ENCODE results near the gene LRRTM4. TPM values are rescaled to one million over a fixed set of nuclear protein-coding genes. Genes with fewer than 3 reads are reported as not detected.
"Not testable (repeated sequence)": the region's sequence is repeated elsewhere in the genome, so short reads cannot be mapped to it uniquely, and the experiment has no call there.

The LRRTM4 gene
- total RNA-seq, 1 experiment from 2014 or later: 12.0 TPM

DNA sequence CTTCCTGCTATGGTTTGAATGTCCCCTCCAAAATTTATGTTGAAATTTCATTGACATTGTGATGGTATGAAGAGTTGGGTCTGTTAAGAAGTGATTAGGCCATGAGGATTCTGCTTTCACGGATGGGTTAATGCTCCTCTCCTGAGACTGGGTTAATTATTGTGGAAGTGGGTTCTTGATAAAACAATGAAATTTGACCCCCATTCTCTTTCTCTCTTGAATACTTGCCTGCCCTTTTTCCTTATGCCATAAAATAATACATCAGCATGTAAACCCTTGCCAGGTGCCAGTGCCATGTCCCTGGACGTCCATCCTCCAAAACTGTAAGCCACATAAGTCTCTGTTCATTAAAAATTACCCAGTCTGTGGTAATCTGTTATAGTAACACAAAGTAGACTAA, 352.8 kb downstream of the LRRTM4 start:
- no peak overlapping the region for H2AFZ ChIP-seq (ENCODE audit: low read length)
- no peak overlapping the region for H2BK20ac ChIP-seq (ENCODE audit: low read depth, low read length, poor library complexity, severe bottlenecking)
- H3K23ac ChIP-seq (ENCODE audit: insufficient read length, low read depth, low read length): no peak overlapping the region
- H3T11ph ChIP-seq (ENCODE audit: low read length): no peak overlapping the region
- H3K4me1 Mint-ChIP-seq: no peaks in the 10 kb centered on the region
- no peak overlapping the region for H3K14ac ChIP-seq (ENCODE audit: insufficient read depth, low read length)
- H3K9me3 ChIP-seq (ENCODE audit: control insufficient read depth, low read depth, low read length): no peaks in the 10 kb centered on the region
- H3K27ac ChIP-seq (ENCODE audit: insufficient read length, low read depth, low read length): no peak overlapping the region
- H2BK5ac ChIP-seq (ENCODE audit: insufficient read length, low read length): no peak overlapping the region
- no peaks in the 10 kb centered on the region for H3K79me2 ChIP-seq (ENCODE audit: insufficient read depth, low read length)
- H3K9ac ChIP-seq (ENCODE audit: extremely low read depth, insufficient read length, low read length): no peak overlapping the region
- no peak overlapping the region for H3K18ac ChIP-seq (ENCODE audit: insufficient read length, low read depth, low read length)
- H2AK5ac ChIP-seq (ENCODE audit: insufficient read length, low read length): no peak overlapping the region
- H2BK15ac ChIP-seq (ENCODE audit: low read depth, low read length): no peak overlapping the region
- peaks cover 12 to 26% (median 22%) of the 10 kb centered on the region in 3 experiments; a peak in 6 of 7 replicates for H3K36me3 Mint-ChIP-seq (ENCODE audit: insufficient read depth in 1 of 3, low read depth in 3 of 3)
- no peak overlapping the region for H2BK12ac ChIP-seq (ENCODE audit: insufficient read length, low read depth, low read length)
- no peak overlapping the region for H3K4ac ChIP-seq (ENCODE audit: low read depth, low read length)
- H4K5ac ChIP-seq (ENCODE audit: insufficient read length, low read depth, low read length): no peak overlapping the region
- H3K79me1 ChIP-seq (ENCODE audit: insufficient read depth, low read depth, low read length, poor library complexity, severe bottlenecking): no peaks in the 10 kb centered on the region
- no peak overlapping the region for H4K8ac ChIP-seq (replicated peaks; ENCODE audit: insufficient read length, low read depth, low read length)
- H3K4me3 Mint-ChIP-seq: no peak overlapping the region
- H3K56ac ChIP-seq (ENCODE audit: insufficient read length, low read depth, low read length): no peak overlapping the region
- no peak overlapping the region for H2BK120ac ChIP-seq (ENCODE audit: low read depth, low read length, poor library complexity, severe bottlenecking)
- TF ChIP-seq, protein P1, sequence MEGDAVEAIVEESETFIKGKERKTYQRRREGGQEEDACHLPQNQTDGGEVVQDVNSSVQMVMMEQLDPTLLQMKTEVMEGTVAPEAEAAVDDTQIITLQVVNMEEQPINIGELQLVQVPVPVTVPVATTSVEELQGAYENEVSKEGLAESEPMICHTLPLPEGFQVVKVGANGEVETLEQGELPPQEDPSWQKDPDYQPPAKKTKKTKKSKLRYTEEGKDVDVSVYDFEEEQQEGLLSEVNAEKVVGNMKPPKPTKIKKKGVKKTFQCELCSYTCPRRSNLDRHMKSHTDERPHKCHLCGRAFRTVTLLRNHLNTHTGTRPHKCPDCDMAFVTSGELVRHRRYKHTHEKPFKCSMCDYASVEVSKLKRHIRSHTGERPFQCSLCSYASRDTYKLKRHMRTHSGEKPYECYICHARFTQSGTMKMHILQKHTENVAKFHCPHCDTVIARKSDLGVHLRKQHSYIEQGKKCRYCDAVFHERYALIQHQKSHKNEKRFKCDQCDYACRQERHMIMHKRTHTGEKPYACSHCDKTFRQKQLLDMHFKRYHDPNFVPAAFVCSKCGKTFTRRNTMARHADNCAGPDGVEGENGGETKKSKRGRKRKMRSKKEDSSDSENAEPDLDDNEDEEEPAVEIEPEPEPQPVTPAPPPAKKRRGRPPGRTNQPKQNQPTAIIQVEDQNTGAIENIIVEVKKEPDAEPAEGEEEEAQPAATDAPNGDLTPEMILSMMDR (conservative IDR thresholded peaks at IDR 0.05): no peak
- no peak overlapping the region for H3K27ac Mint-ChIP-seq
- no peak overlapping the region for H4K91ac ChIP-seq (ENCODE audit: insufficient read length, low read depth, low read length)
- no peaks in the 10 kb centered on the region for H3K23me2 ChIP-seq (ENCODE audit: insufficient read length, low read depth, low read length, poor library complexity, severe bottlenecking)
- H4K20me1 ChIP-seq (ENCODE audit: control insufficient read depth, insufficient read depth, insufficient read length): no peaks in the 10 kb centered on the region
- H3K27me3 ChIP-seq (ENCODE audit: insufficient read depth, low read length): no peaks in the 10 kb centered on the region
- no peaks in the 10 kb centered on the region for H3K4me1 ChIP-seq (ENCODE audit: insufficient read depth, low read length)
- peaks cover 26 to 31% of the 10 kb centered on the region in 2 experiments for H3K9me3 Mint-ChIP-seq
- no peak overlapping the region for H3K4me2 ChIP-seq (ENCODE audit: insufficient read depth, insufficient read length, low read length)
- WGBS (ENCODE audit: extremely low coverage, insufficient read length, low lambda C conversion rate): no CpG with 5 or more reads among the region's 2 CpGs
- no peaks in the 10 kb centered on the region for H3K27me3 Mint-ChIP-seq (ENCODE audit: low read depth)
- no peak for DNase-seq

DNA sequence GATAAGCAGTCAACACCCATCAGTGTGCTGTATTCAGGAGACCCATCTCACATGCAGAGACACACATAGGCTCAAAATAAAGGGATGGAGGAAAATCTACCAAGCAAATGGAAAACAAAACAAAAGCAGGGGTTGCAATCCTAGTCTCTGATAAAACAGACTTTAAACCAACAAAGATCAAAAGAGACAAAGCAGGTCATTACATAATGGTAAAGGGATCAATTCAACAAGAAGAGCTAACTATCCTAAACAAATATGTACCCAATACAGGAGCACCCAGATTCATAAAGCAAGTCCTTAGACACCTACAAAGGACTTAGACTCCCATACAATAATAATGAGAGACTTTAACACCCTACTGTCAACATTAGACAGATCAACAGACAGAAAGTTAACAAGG, 358.2 kb downstream of the LRRTM4 start:
- not testable (repeated sequence) for H2BK15ac ChIP-seq (ENCODE audit: low read depth, low read length); H3K56ac ChIP-seq (ENCODE audit: insufficient read length, low read depth, low read length); H4K20me1 ChIP-seq (ENCODE audit: control insufficient read depth, insufficient read depth, insufficient read length); H3K4me1 Mint-ChIP-seq; H3K27me3 Mint-ChIP-seq (ENCODE audit: low read depth); H3K4me3 Mint-ChIP-seq; H4K8ac ChIP-seq (replicated peaks; ENCODE audit: insufficient read length, low read depth, low read length); H3K79me1 ChIP-seq (ENCODE audit: insufficient read depth, low read depth, low read length, poor library complexity, severe bottlenecking); H3K27ac ChIP-seq (ENCODE audit: insufficient read length, low read depth, low read length); H2AFZ ChIP-seq (ENCODE audit: low read length); H3K18ac ChIP-seq (ENCODE audit: insufficient read length, low read depth, low read length); H2AK5ac ChIP-seq (ENCODE audit: insufficient read length, low read length); H3K27ac Mint-ChIP-seq; H2BK20ac ChIP-seq (ENCODE audit: low read depth, low read length, poor library complexity, severe bottlenecking); H3K9ac ChIP-seq (ENCODE audit: extremely low read depth, insufficient read length, low read length); H2BK5ac ChIP-seq (ENCODE audit: insufficient read length, low read length); H3K23ac ChIP-seq (ENCODE audit: insufficient read length, low read depth, low read length); H3K79me2 ChIP-seq (ENCODE audit: insufficient read depth, low read length); H3T11ph ChIP-seq (ENCODE audit: low read length); H3K27me3 ChIP-seq (ENCODE audit: insufficient read depth, low read length); H3K4me2 ChIP-seq (ENCODE audit: insufficient read depth, insufficient read length, low read length); H3K4me1 ChIP-seq (ENCODE audit: insufficient read depth, low read length); H3K23me2 ChIP-seq (ENCODE audit: insufficient read length, low read depth, low read length, poor library complexity, severe bottlenecking); DNase-seq; H3K14ac ChIP-seq (ENCODE audit: insufficient read depth, low read length); H4K5ac ChIP-seq (ENCODE audit: insufficient read length, low read depth, low read length); H2BK120ac ChIP-seq (ENCODE audit: low read depth, low read length, poor library complexity, severe bottlenecking); H3K4ac ChIP-seq (ENCODE audit: low read depth, low read length); H2BK12ac ChIP-seq (ENCODE audit: insufficient read length, low read depth, low read length); H4K91ac ChIP-seq (ENCODE audit: insufficient read length, low read depth, low read length)
- peaks cover 41 to 64% (median 46%) of the 10 kb centered on the region in 3 experiments for H3K36me3 Mint-ChIP-seq (ENCODE audit: insufficient read depth in 1 of 3, low read depth in 3 of 3)
- peaks cover 55 to 56% of the 10 kb centered on the region in 2 experiments for H3K9me3 Mint-ChIP-seq
- peaks cover 15% of the 10 kb centered on the region for H3K9me3 ChIP-seq (ENCODE audit: control insufficient read depth, low read depth, low read length)
